Panc1 (cell line): ENCODE data around the gene ZHX3. TPM values are rescaled to one million over a fixed set of nuclear protein-coding genes. Genes with fewer than 3 reads are reported as not detected.

Source experiments
- ATAC-seq: fragments of 200-7000 bp; cut with Tn5 transposase; 2 replicates; pipeline ENCODE4 v1.9.1; 2020; ENCODE audit warnings: mild to moderate bottlenecking, moderate library complexity
- BruUV-seq: library from RNA; stranded (reverse); fragments of 400-500 nt; replicated peaks from 2 replicates; lab custom pipeline; 2021; lab: Mats Ljungman, UMichigan
- CTCF ChIA-PET: fragments of 300-600 bp; sonication (Branson Sonifier 250); formaldehyde crosslinking; loops from one replicate; lab custom pipeline; 2022; ENCODE audit warnings: antibody characterized with exemption; lab: Charles Lee
- POLR2A ChIA-PET: fragments of 300-600 bp; sonication (Branson Sonifier 250); formaldehyde crosslinking; loops from one replicate; lab custom pipeline; 2022; ENCODE audit warnings: antibody characterized with exemption; lab: Charles Lee
- DNase-seq: peaks from one replicate; pipeline ENCODE4 v3.0.0-alpha.2; 2010; ENCODE audit warnings: low read depth, low spot score
- H3K27ac ChIP-seq: 2 replicates; pipeline ENCODE4 v1.5.1; 2011; ENCODE audit warnings: mild to moderate bottlenecking, low read length, inconsistent platforms
- H3K27me3 ChIP-seq: fragments of 200-500 bp; sonication (Bioruptor generic); 2 replicates; pipeline ENCODE4 v1.6.0; 2014; ENCODE audit warnings: low read length, inconsistent platforms; ENCODE audit not compliant: control insufficient read depth, insufficient read depth
- H3K36me3 ChIP-seq: fragments of 200-500 bp; sonication (Bioruptor generic); 2 replicates; pipeline ENCODE4 v1.5.1; 2014; ENCODE audit warnings: inconsistent platforms, mild to moderate bottlenecking, low read length, moderate library complexity; ENCODE audit not compliant: control insufficient read depth, insufficient read depth
- H3K4me1 ChIP-seq: 2 replicates; pipeline ENCODE4 v1.5.1; 2011; ENCODE audit warnings: inconsistent platforms, mild to moderate bottlenecking, low read length, moderate library complexity; ENCODE audit not compliant: control insufficient read depth, insufficient read depth
- H3K4me3 ChIP-seq, 2 experiments: 2 replicates each; pipeline ENCODE4 v1.5.1; 2011 to 2012; ENCODE audit warnings: low read depth in 2 of 2, low read length in 2 of 2, mild to moderate bottlenecking in 2 of 2, inconsistent platforms in 1 of 2, moderate library complexity in 1 of 2
- H3K9me3 ChIP-seq: fragments of 200-500 bp; sonication (Bioruptor generic); 2 replicates; pipeline ENCODE4 v1.5.1; 2014; ENCODE audit warnings: low read depth, mild to moderate bottlenecking, inconsistent platforms, low read length, moderate library complexity; ENCODE audit not compliant: control insufficient read depth, insufficient read depth
- CTCF ChIP-seq: fragments of 450-650 bp; IDR thresholded peaks from 2 replicates; pipeline ENCODE4 v1.5.1; 2017; ENCODE audit warnings: mild to moderate bottlenecking
- POLR2AphosphoS5 ChIP-seq: IDR thresholded peaks from 2 replicates; pipeline ENCODE4 v1.6.1; 2012; ENCODE audit warnings: mild to moderate bottlenecking, low read depth, low read length, moderate library complexity
- SIN3A ChIP-seq: IDR thresholded peaks from 2 replicates; pipeline ENCODE4 v1.6.1; 2012; ENCODE audit warnings: low read depth, mild to moderate bottlenecking, low read length, moderate library complexity, borderline replicate concordance; ENCODE audit not compliant: insufficient read depth
- TCF7L2 ChIP-seq: IDR thresholded peaks from 2 replicates; pipeline ENCODE4 v1.6.1; 2011; ENCODE audit warnings: mild to moderate bottlenecking, low read depth, low read length, inconsistent platforms
- in situ Hi-C: cut with HindIII; loops from 2 replicates; pipeline ENCODE4 v1.10.0; 2016; ENCODE audit warnings: low sequenced_read_pairs, low pct_unique_long_range_greater_than_20kb
- intact Hi-C: fragments of 100-400 bp; cut with micrococcal nuclease; formaldehyde crosslinking; loops from one replicate; pipeline ENCODE4 v1.10.0; 2022; ENCODE audit not compliant: unreplicated experiment
- total RNA-seq: library from RNA; stranded (reverse); gene quantifications from one replicate; pipeline ENCODE4 v1.2.1, GENCODE V29; 2021; ENCODE audit not compliant: unreplicated experiment
- TF ChIP-seq, protein P1 (sequence below), 2 experiments: IDR thresholded peaks; 2 replicates each; pipeline ENCODE4 v1.6.1; 2011 to 2012; ENCODE audit warnings: low read depth in 2 of 2, control low read depth in 1 of 2, low read length in 1 of 2, mild to moderate bottlenecking in 1 of 2, moderate library complexity in 1 of 2; ENCODE audit not compliant: insufficient read depth in 1 of 2

The ZHX3 gene
- total RNA-seq, 1 experiment from 2014 or later = 19.8 TPM

- BruUV-seq = no TSS peak
- in situ Hi-C loops (no loop called here), intact Hi-C loops (no loop called here)
- H3K9me3 ChIP-seq = no peaks in the 10 kb centered on the region
- CTCF ChIA-PET = no interaction called here
- no peak for DNase-seq
- POLR2A ChIA-PET = no interaction called here
- peaks cover 3% of the 10 kb centered on the region; the same call in 1 of the 2 replicates for H3K4me1 ChIP-seq
- H3K27ac ChIP-seq = no peak overlapping the region
- H3K27me3 ChIP-seq = no peaks in the 10 kb centered on the region
- no peak for ATAC-seq
- no peak overlapping the region for H3K4me3 ChIP-seq
- TF ChIP-seq POLR2AphosphoS5 (no peak), SIN3A (no peak), TCF7L2 (no peak), CTCF (no peak)
- TF ChIP-seq, protein P1, sequence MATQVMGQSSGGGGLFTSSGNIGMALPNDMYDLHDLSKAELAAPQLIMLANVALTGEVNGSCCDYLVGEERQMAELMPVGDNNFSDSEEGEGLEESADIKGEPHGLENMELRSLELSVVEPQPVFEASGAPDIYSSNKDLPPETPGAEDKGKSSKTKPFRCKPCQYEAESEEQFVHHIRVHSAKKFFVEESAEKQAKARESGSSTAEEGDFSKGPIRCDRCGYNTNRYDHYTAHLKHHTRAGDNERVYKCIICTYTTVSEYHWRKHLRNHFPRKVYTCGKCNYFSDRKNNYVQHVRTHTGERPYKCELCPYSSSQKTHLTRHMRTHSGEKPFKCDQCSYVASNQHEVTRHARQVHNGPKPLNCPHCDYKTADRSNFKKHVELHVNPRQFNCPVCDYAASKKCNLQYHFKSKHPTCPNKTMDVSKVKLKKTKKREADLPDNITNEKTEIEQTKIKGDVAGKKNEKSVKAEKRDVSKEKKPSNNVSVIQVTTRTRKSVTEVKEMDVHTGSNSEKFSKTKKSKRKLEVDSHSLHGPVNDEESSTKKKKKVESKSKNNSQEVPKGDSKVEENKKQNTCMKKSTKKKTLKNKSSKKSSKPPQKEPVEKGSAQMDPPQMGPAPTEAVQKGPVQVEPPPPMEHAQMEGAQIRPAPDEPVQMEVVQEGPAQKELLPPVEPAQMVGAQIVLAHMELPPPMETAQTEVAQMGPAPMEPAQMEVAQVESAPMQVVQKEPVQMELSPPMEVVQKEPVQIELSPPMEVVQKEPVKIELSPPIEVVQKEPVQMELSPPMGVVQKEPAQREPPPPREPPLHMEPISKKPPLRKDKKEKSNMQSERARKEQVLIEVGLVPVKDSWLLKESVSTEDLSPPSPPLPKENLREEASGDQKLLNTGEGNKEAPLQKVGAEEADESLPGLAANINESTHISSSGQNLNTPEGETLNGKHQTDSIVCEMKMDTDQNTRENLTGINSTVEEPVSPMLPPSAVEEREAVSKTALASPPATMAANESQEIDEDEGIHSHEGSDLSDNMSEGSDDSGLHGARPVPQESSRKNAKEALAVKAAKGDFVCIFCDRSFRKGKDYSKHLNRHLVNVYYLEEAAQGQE (IDR thresholded peaks at IDR 0.05; ENCODE audit: insufficient read depth in 1 of 2, low read depth in 2 of 2, low read length in 1 of 2) = no peak
- H3K36me3 ChIP-seq = no peaks in the 10 kb centered on the region
These were observed 18.1 kb upstream of the ZHX3 start for GRCh38 chr20:41335591-41335990.

GRCh38 chr20:41334443-41335421 lies 17.2 kb upstream of the ZHX3 start:
- Histone ChIP-seq H3K27me3 (no peaks in the 10 kb centered on the region), H3K27ac (no peak overlapping the region), H3K9me3 (no peaks in the 10 kb centered on the region), H3K4me1 (peaks cover 2% of the 10 kb centered on the region; the same call in 1 of the 2 replicates), H3K4me3 (no peak overlapping the region), H3K36me3 (no peaks in the 10 kb centered on the region)
- TF ChIP-seq, protein P1 (IDR thresholded peaks at IDR 0.05; ENCODE audit: insufficient read depth in 1 of 2, low read depth in 2 of 2, low read length in 1 of 2) = no peak
- TF ChIP-seq CTCF = no peak
- no peak for TF ChIP-seq SIN3A
- no peak for TF ChIP-seq TCF7L2
- no peak for TF ChIP-seq POLR2AphosphoS5
- ChIA-PET POLR2A (no interaction called here), CTCF (no interaction called here)
- BruUV-seq = no TSS peak
- in situ Hi-C loops (no loop called here), intact Hi-C loops (no loop called here)
- no peak for DNase-seq
- no peak for ATAC-seq
